Aorta (tissue), 5 donors: ENCODE measurements around the gene POT1. TPM values are rescaled to one million over a fixed set of nuclear protein-coding genes. Genes with fewer than 3 reads are reported as not detected.
A peak's percentile ranks its signal among the peaks of the same experiment; 100 is the strongest.

Experiments used
- ATAC-seq: fragments of 200-7000 bp; cut with Tn5 transposase; one replicate; pipeline ENCODE4 v1.9.1; 2022; ENCODE audit warnings: moderate library complexity; ENCODE audit not compliant: low FRiP score
- DNase-seq, 2 donors: peaks; one replicate each; pipeline ENCODE4 v3.0.0-alpha.2; 2020
- H3K27ac ChIP-seq, 2 donors: one replicate each; pipeline ENCODE4 v1.5.1; 2013; ENCODE audit warnings: low read length in 2 of 2, mild to moderate bottlenecking in 2 of 2, moderate library complexity in 2 of 2, control low read depth in 1 of 2, inconsistent platforms in 1 of 2, low read depth in 1 of 2
- H3K27me3 ChIP-seq, 2 donors: one replicate each; pipeline ENCODE4 v1.6.1; 2013; ENCODE audit warnings: control low read depth in 1 of 2, low read length in 1 of 2, mild to moderate bottlenecking in 1 of 2, moderate library complexity in 1 of 2; ENCODE audit not compliant: insufficient read depth in 2 of 2, control insufficient read depth in 1 of 2
- H3K36me3 ChIP-seq, 2 donors: one replicate each; pipeline ENCODE4 v1.6.1; 2013; ENCODE audit warnings: control low read depth in 1 of 2, low read length in 1 of 2, mild to moderate bottlenecking in 1 of 2; ENCODE audit not compliant: insufficient read depth in 2 of 2, control insufficient read depth in 1 of 2
- H3K4me1 ChIP-seq, 2 donors: one replicate each; pipeline ENCODE4 v1.6.1; 2013; ENCODE audit warnings: low read length in 2 of 2, control low read depth in 1 of 2, mild to moderate bottlenecking in 1 of 2, moderate library complexity in 1 of 2; ENCODE audit not compliant: insufficient read depth in 2 of 2, control insufficient read depth in 1 of 2
- H3K4me3 ChIP-seq, 2 donors: one replicate each; pipeline ENCODE4 v1.5.1; 2013; ENCODE audit warnings: low read length in 2 of 2, control low read depth in 1 of 2, mild to moderate bottlenecking in 1 of 2
- H3K9me3 ChIP-seq: one replicate; pipeline ENCODE4 v1.6.1; 2013; ENCODE audit warnings: mild to moderate bottlenecking, low read length; ENCODE audit not compliant: control insufficient read depth
- WGBS, 2 donors: extraction: QIAGEN DNeasy Blood & Tissue Kit; methylation state at CpG; one replicate each; pipeline ENCODE4 v1.1.7; 2013; 5-methylcytosine and 5-hydroxymethylcytosine counted together
- intact Hi-C, 2 donors: fragments of 100-400 bp; cut with DNase I; formaldehyde crosslinking; loops; one replicate each; pipeline versions ENCODE4 v1.14.2 to v1.15.0; 2022
- polyA plus RNA-seq, 2 donors: library from polyadenylated mRNA; stranded (reverse); fragments of 200-250 nt; gene quantifications; one replicate each; pipeline ENCODE4 v1.2.3, GENCODE V29; 2013
- total RNA-seq, 2 donors: library from RNA; stranded (reverse); fragmentation: NEBNext Ultra II Directional; extraction: Animal tissue kit (Norgen Biotek cat#: 25700); gene quantifications; one replicate each; pipeline ENCODE4 v1.2.1, GENCODE V29; 2021
- donor health status: healthy with polysubstance abuse.
- donor health status: Bipolar disorder and iron deficiency.
- donor health status: DM: no; HTN: no; CAD: no.
- donor health status: DM: no; HTN: no; CAD: no.
- donor health status: DM: yes; HTN: yes; CAD: no.

Gene POT1
- total and polyA plus RNA-seq, 4 donors, result 9.3 to 28.2 (median 21.3) TPM

- Histone ChIP-seq H3K27ac (no peak overlapping the region), H3K27me3 (no peaks in the 10 kb centered on the region), H3K4me1 (no peaks in the 10 kb centered on the region), H3K4me3 (no peak overlapping the region), H3K9me3 (no peaks in the 10 kb centered on the region), H3K36me3 (no peaks in the 10 kb centered on the region)
- no peak for ATAC-seq
- 83 to 91% methylated on average over 1 of the region's 1 CpG for WGBS, 2 donors
- intact Hi-C loops, result no loop called here
- no peak for DNase-seq
Measured at GRCh38 chr7:124898531-124898930, 31.1 kb downstream of the POT1 start.

GRCh38 chr7:124896001-124896400, 33.6 kb downstream of the POT1 start:
- intact Hi-C loops, result no loop called here
- H3K4me3 ChIP-seq, result no peak overlapping the region
- no peak for ATAC-seq
- H3K36me3 ChIP-seq, result no peaks in the 10 kb centered on the region
- no peak for DNase-seq
- no peak overlapping the region for H3K27ac ChIP-seq
- H3K27me3 ChIP-seq, result no peaks in the 10 kb centered on the region
- H3K9me3 ChIP-seq, result no peaks in the 10 kb centered on the region
- no peaks in the 10 kb centered on the region for H3K4me1 ChIP-seq
- 98% methylated on average over 3 of the region's 3 CpGs for whole genome bisulfite sequencing, 2 donors

GRCh38 chr7:124893140-124893827, 36.3 kb downstream of the POT1 start:
- DNase-seq (no peak), ATAC-seq (no peak)
- Histone ChIP-seq H3K36me3 (peaks cover 0 to 3% of the 10 kb centered on the region in 2 donors), H3K4me3 (no peak overlapping the region), H3K27me3 (no peaks in the 10 kb centered on the region), H3K4me1 (no peaks in the 10 kb centered on the region), H3K27ac (no peak overlapping the region), H3K9me3 (no peaks in the 10 kb centered on the region)
- intact Hi-C loops, result no loop called here
- WGBS, 2 donors, result 50% methylated on average over 1 of the region's 1 CpG

GRCh38 chr7:124887247-124887646, 42.4 kb downstream of the POT1 start:
- no peaks in the 10 kb centered on the region for H3K9me3 ChIP-seq
- H3K4me1 ChIP-seq, result no peaks in the 10 kb centered on the region
- DNase-seq (no peak), ATAC-seq (no peak)
- no peak overlapping the region for H3K27ac ChIP-seq
- 90 to 98% methylated on average over 3 of the region's 3 CpGs for WGBS, 2 donors
- peaks cover 0 to 3% of the 10 kb centered on the region in 2 donors for H3K36me3 ChIP-seq
- H3K4me3 ChIP-seq, result no peak overlapping the region
- H3K27me3 ChIP-seq, result no peaks in the 10 kb centered on the region
- intact Hi-C loops, result no loop called here

GRCh38 chr7:124881981-124882380, 47.6 kb downstream of the POT1 start:
- Histone ChIP-seq H3K4me3 (no peak overlapping the region), H3K27ac (no peak overlapping the region), H3K4me1 (no peaks in the 10 kb centered on the region), H3K9me3 (no peaks in the 10 kb centered on the region), H3K36me3 (no peaks in the 10 kb centered on the region), H3K27me3 (no peaks in the 10 kb centered on the region)
- intact Hi-C loops, result no loop called here
- DNase-seq (no peak), ATAC-seq (no peak)
- 62 to 63% methylated on average over 1 of the region's 1 CpG for WGBS, 2 donors

- H3K27me3 ChIP-seq, result no peaks in the 10 kb centered on the region
- no peaks in the 10 kb centered on the region for H3K4me1 ChIP-seq
- DNase-seq, result no peak
- no peaks in the 10 kb centered on the region for H3K9me3 ChIP-seq
- 82 to 90% methylated on average over 1 of the region's 1 CpG for WGBS, 2 donors
- H3K4me3 ChIP-seq, result no peak overlapping the region
- intact Hi-C loops, result no loop called here
- H3K27ac ChIP-seq, result no peak overlapping the region
- no peak for ATAC-seq
- no peaks in the 10 kb centered on the region for H3K36me3 ChIP-seq
Measured at GRCh38 chr7:124879771-124880170, 49.9 kb downstream of the POT1 start.

GRCh38 chr7:124879103-124879502, 50.5 kb downstream of the POT1 start:
- ATAC-seq (no peak), DNase-seq (no peak)
- Histone ChIP-seq H3K4me1 (no peaks in the 10 kb centered on the region), H3K36me3 (no peaks in the 10 kb centered on the region), H3K27me3 (no peaks in the 10 kb centered on the region), H3K4me3 (no peak overlapping the region), H3K27ac (no peak overlapping the region), H3K9me3 (no peaks in the 10 kb centered on the region)
- intact Hi-C loops, result no loop called here
- whole genome bisulfite sequencing, 2 donors, result 76 to 82% methylated on average over 2 of the region's 2 CpGs

- 98% methylated on average over 3 of the region's 3 CpGs for WGBS, 2 donors
- H3K9me3 ChIP-seq, result no peaks in the 10 kb centered on the region
- no peaks in the 10 kb centered on the region for H3K27me3 ChIP-seq
- no peak for DNase-seq
- no peak for ATAC-seq
- no peak overlapping the region for H3K27ac ChIP-seq
- intact Hi-C loops, result no loop called here
- no peaks in the 10 kb centered on the region for H3K4me1 ChIP-seq
- H3K4me3 ChIP-seq, result no peak overlapping the region
- no peaks in the 10 kb centered on the region for H3K36me3 ChIP-seq
Measured at GRCh38 chr7:124874644-124875163, 54.9 kb downstream of the POT1 start.

- intact Hi-C loops, result no loop called here
- Histone ChIP-seq H3K9me3 (no peaks in the 10 kb centered on the region), H3K36me3 (no peaks in the 10 kb centered on the region), H3K4me3 (no peak overlapping the region), H3K27me3 (no peaks in the 10 kb centered on the region), H3K4me1 (no peaks in the 10 kb centered on the region), H3K27ac (no peak overlapping the region)
- no peak for ATAC-seq
- DNase-seq, result peak in 1 of 2 donors; percentile 52
- 84 to 94% methylated on average over 5 of the region's 5 CpGs for WGBS, 2 donors
Measured at GRCh38 chr7:124857672-124858235, 71.9 kb downstream of the POT1 start.
